WTC11 (cell line): ENCODE data around the gene CEP44. TPM values are rescaled to one million over a fixed set of nuclear protein-coding genes. Genes with fewer than 3 reads are reported as not detected.

Experiments used
- ATAC-seq: fragments of 200-7000 bp; cut with Tn5 transposase; 2 replicates; pipeline ENCODE4 v1.10.0; 2021; ENCODE audit warnings: mild to moderate bottlenecking, moderate library complexity
- CTCF ChIA-PET: fragments of 300-600 bp; sonication (Branson Sonifier 250); formaldehyde crosslinking; loops from one replicate; lab custom pipeline; 2021; ENCODE audit warnings: antibody characterized with exemption; lab: Charles Lee
- POLR2A ChIA-PET: fragments of 350-600 bp; sonication (Branson Sonifier 250); formaldehyde crosslinking; loops from one replicate; lab custom pipeline; 2021; ENCODE audit warnings: antibody characterized with exemption; lab: Charles Lee
- DNase-seq: peaks from one replicate; pipeline ENCODE4 v3.0.0; 2021; ENCODE audit warnings: low spot score
- H3K27ac Mint-ChIP-seq: 2 replicates; pipeline ENCODE4 v1.8.0; 2021; ENCODE audit warnings: mixed read lengths
- H3K27me3 Mint-ChIP-seq: 2 replicates; pipeline ENCODE4 v1.8.0; 2021; ENCODE audit warnings: low read depth, mild to moderate bottlenecking, moderate library complexity, mixed read lengths
- H3K36me3 Mint-ChIP-seq: 2 replicates; pipeline ENCODE4 v1.8.0; 2021; ENCODE audit warnings: mixed read lengths
- H3K4me1 Mint-ChIP-seq: 2 replicates; pipeline ENCODE4 v1.8.0; 2022; ENCODE audit warnings: mixed read lengths
- H3K4me3 Mint-ChIP-seq: 2 replicates; pipeline ENCODE4 v1.8.0; 2021; ENCODE audit warnings: mild to moderate bottlenecking, moderate library complexity, mixed read lengths
- H3K9me3 Mint-ChIP-seq: 2 replicates; pipeline ENCODE4 v1.8.0; 2021; ENCODE audit warnings: mixed read lengths
- ATF1 ChIP-seq: sonication (generic); formaldehyde crosslinking; IDR thresholded peaks from 2 replicates; pipeline ENCODE4 v1.8.1; 2023; ENCODE audit warnings: mild to moderate bottlenecking, moderate library complexity, missing genetic modification reagents
- CBFB ChIP-seq: sonication (generic); formaldehyde crosslinking; IDR thresholded peaks from 2 replicates; pipeline ENCODE4 v1.8.1; 2022; ENCODE audit warnings: mild to moderate bottlenecking, low read depth, missing genetic modification reagents
- CTCF ChIP-seq: fragments of 200-600 bp; IDR thresholded peaks from 2 replicates; pipeline ENCODE4 v1.8.0; 2022; ENCODE audit warnings: antibody characterized with exemption
- ERG ChIP-seq: fragments of 250-450 bp; sonication (Bioruptor Pico); IDR thresholded peaks from 2 replicates; pipeline ENCODE4 v1.8.0; 2021; ENCODE audit warnings: mild to moderate bottlenecking
- HMGA2 ChIP-seq: fragments of 250-450 bp; sonication (Bioruptor Pico); IDR thresholded peaks from 2 replicates; pipeline ENCODE4 v1.4.0; 2021; ENCODE audit warnings: mild to moderate bottlenecking, moderate library complexity
- JAZF1 ChIP-seq: fragments of 250-450 bp; sonication (Bioruptor Pico); IDR thresholded peaks from 2 replicates; pipeline ENCODE4 v1.9.0; 2021; ENCODE audit warnings: moderate library complexity, mild to moderate bottlenecking, inconsistent platforms
- MAX ChIP-seq: sonication (generic); formaldehyde crosslinking; IDR thresholded peaks from 2 replicates; pipeline ENCODE4 v1.8.0; 2022; ENCODE audit warnings: mild to moderate bottlenecking, missing genetic modification reagents
- MLX ChIP-seq: sonication (generic); formaldehyde crosslinking; IDR thresholded peaks from 2 replicates; pipeline ENCODE4 v1.8.1; 2023; ENCODE audit warnings: mild to moderate bottlenecking, missing genetic modification reagents, moderate library complexity
- NFYB ChIP-seq: sonication (generic); formaldehyde crosslinking; conservative IDR thresholded peaks from 2 replicates; pipeline ENCODE4 v1.8.0; 2022; ENCODE audit warnings: low read depth, missing genetic modification reagents
- NR1H2 ChIP-seq: sonication (generic); formaldehyde crosslinking; IDR thresholded peaks from 2 replicates; pipeline ENCODE4 v1.9.0; 2021; ENCODE audit warnings: mild to moderate bottlenecking, moderate library complexity, missing genetic modification reagents
- PRRX2 ChIP-seq: fragments of 250-450 bp; sonication (Bioruptor Pico); IDR thresholded peaks from 2 replicates; pipeline ENCODE4 v1.8.0; 2021; ENCODE audit warnings: mild to moderate bottlenecking
- RELA ChIP-seq: sonication (generic); formaldehyde crosslinking; IDR thresholded peaks from 2 replicates; pipeline ENCODE4 v1.8.1; 2022; ENCODE audit warnings: missing genetic modification reagents, mild to moderate bottlenecking, borderline replicate concordance
- SOX15 ChIP-seq: fragments of 250-450 bp; sonication (Bioruptor Pico); IDR thresholded peaks from 2 replicates; pipeline ENCODE4 v1.9.0; 2021; ENCODE audit warnings: mild to moderate bottlenecking
- TEAD4 ChIP-seq: sonication (generic); formaldehyde crosslinking; IDR thresholded peaks from 2 replicates; pipeline ENCODE4 v1.8.0; 2022; ENCODE audit warnings: mild to moderate bottlenecking, missing genetic modification reagents
- ZBTB21 ChIP-seq: sonication (generic); formaldehyde crosslinking; IDR thresholded peaks from 2 replicates; pipeline ENCODE4 v1.8.1; 2023; ENCODE audit warnings: mild to moderate bottlenecking, missing genetic modification reagents, borderline replicate concordance
- ZNF121 ChIP-seq: sonication (generic); formaldehyde crosslinking; IDR thresholded peaks from 2 replicates; pipeline ENCODE4 v1.8.0; 2023; ENCODE audit warnings: missing genetic modification reagents
- total RNA-seq: library from RNA; stranded (reverse); gene quantifications from 3 replicates; pipeline ENCODE4 v1.2.3, GENCODE V29; 2021
- TF ChIP-seq, protein P1 (sequence below): fragments of 250-450 bp; sonication (Bioruptor Pico); IDR thresholded peaks from 2 replicates; pipeline ENCODE4 v1.9.0; 2021; ENCODE audit warnings: mild to moderate bottlenecking, borderline replicate concordance
- TF ChIP-seq, protein P2 (sequence below): sonication (generic); formaldehyde crosslinking; IDR thresholded peaks from 2 replicates; pipeline ENCODE4 v1.8.1; 2022; ENCODE audit warnings: missing genetic modification reagents, borderline replicate concordance
- TF ChIP-seq, protein P3 (sequence below): sonication (generic); formaldehyde crosslinking; IDR thresholded peaks from 2 replicates; pipeline ENCODE4 v1.8.1; 2022; ENCODE audit warnings: mild to moderate bottlenecking, moderate library complexity, missing genetic modification reagents
- TF ChIP-seq, protein P4 (sequence below): sonication (generic); formaldehyde crosslinking; IDR thresholded peaks from 2 replicates; pipeline ENCODE4 v1.8.0; 2022; ENCODE audit warnings: mild to moderate bottlenecking, missing genetic modification reagents

CEP44 gene
- total RNA-seq, 1 experiment from 2014 or later, result 17.9 TPM

DNA sequence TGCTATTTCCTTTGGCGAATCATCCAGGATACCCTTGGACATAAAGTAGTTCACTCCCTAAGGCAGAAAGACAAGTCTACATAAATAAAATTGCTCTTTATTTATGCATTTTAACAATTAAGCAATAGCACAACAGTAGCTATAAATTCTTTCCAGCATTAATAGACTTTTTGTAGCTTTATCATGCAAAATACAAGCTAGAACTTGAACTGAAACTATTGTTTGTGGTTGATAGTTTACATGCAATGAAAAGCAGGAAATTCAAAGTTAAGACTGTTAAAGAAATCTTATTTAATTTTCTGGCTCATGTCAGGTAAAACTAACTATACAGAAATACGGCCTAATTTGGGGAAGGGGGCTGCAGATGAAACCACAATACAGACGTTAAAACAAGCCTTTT lies 42.5 kb upstream of the CEP44 start:
- TF ChIP-seq ZNF121 (CRISPR knock-in tag), result no peak
- no peak for TF ChIP-seq ERG (CRISPR knock-in tag)
- TF ChIP-seq JAZF1 (CRISPR knock-in tag), result no peak
- no peak for TF ChIP-seq CTCF
- TF ChIP-seq ATF1 (CRISPR knock-in tag), result no peak
- no peak for TF ChIP-seq SOX15 (CRISPR knock-in tag)
- no peak for TF ChIP-seq ZBTB21 (CRISPR knock-in tag)
- no peak for TF ChIP-seq NFYB (CRISPR knock-in tag)
- no peak for TF ChIP-seq MAX (CRISPR knock-in tag)
- TF ChIP-seq, protein P1, sequence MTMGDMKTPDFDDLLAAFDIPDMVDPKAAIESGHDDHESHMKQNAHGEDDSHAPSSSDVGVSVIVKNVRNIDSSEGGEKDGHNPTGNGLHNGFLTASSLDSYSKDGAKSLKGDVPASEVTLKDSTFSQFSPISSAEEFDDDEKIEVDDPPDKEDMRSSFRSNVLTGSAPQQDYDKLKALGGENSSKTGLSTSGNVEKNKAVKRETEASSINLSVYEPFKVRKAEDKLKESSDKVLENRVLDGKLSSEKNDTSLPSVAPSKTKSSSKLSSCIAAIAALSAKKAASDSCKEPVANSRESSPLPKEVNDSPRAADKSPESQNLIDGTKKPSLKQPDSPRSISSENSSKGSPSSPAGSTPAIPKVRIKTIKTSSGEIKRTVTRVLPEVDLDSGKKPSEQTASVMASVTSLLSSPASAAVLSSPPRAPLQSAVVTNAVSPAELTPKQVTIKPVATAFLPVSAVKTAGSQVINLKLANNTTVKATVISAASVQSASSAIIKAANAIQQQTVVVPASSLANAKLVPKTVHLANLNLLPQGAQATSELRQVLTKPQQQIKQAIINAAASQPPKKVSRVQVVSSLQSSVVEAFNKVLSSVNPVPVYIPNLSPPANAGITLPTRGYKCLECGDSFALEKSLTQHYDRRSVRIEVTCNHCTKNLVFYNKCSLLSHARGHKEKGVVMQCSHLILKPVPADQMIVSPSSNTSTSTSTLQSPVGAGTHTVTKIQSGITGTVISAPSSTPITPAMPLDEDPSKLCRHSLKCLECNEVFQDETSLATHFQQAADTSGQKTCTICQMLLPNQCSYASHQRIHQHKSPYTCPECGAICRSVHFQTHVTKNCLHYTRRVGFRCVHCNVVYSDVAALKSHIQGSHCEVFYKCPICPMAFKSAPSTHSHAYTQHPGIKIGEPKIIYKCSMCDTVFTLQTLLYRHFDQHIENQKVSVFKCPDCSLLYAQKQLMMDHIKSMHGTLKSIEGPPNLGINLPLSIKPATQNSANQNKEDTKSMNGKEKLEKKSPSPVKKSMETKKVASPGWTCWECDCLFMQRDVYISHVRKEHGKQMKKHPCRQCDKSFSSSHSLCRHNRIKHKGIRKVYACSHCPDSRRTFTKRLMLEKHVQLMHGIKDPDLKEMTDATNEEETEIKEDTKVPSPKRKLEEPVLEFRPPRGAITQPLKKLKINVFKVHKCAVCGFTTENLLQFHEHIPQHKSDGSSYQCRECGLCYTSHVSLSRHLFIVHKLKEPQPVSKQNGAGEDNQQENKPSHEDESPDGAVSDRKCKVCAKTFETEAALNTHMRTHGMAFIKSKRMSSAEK (CRISPR knock-in tag), result no peak
- TF ChIP-seq, protein P2, sequence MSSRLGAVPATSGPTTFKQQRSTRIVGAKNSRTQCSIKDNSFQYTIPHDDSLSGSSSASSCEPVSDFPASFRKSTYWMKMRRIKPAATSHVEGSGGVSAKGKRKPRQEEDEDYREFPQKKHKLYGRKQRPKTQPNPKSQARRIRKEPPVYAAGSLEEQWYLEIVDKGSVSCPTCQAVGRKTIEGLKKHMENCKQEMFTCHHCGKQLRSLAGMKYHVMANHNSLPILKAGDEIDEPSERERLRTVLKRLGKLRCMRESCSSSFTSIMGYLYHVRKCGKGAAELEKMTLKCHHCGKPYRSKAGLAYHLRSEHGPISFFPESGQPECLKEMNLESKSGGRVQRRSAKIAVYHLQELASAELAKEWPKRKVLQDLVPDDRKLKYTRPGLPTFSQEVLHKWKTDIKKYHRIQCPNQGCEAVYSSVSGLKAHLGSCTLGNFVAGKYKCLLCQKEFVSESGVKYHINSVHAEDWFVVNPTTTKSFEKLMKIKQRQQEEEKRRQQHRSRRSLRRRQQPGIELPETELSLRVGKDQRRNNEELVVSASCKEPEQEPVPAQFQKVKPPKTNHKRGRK, result no peak
- TF ChIP-seq, protein P3, sequence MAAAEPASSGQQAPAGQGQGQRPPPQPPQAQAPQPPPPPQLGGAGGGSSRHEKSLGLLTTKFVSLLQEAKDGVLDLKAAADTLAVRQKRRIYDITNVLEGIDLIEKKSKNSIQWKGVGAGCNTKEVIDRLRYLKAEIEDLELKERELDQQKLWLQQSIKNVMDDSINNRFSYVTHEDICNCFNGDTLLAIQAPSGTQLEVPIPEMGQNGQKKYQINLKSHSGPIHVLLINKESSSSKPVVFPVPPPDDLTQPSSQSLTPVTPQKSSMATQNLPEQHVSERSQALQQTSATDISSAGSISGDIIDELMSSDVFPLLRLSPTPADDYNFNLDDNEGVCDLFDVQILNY, result no peak
- TF ChIP-seq PRRX2 (CRISPR knock-in tag), result no peak
- Mint-ChIP-seq H3K27ac (no peak overlapping the region), H3K36me3 (no peaks in the 10 kb centered on the region), H3K4me1 (no peaks in the 10 kb centered on the region), H3K9me3 (no peaks in the 10 kb centered on the region), H3K27me3 (no peaks in the 10 kb centered on the region), H3K4me3 (no peak overlapping the region)
- ATAC-seq (no peak), DNase-seq (no peak)
- ChIA-PET POLR2A (no interaction called here), CTCF (no interaction called here)

DNA sequence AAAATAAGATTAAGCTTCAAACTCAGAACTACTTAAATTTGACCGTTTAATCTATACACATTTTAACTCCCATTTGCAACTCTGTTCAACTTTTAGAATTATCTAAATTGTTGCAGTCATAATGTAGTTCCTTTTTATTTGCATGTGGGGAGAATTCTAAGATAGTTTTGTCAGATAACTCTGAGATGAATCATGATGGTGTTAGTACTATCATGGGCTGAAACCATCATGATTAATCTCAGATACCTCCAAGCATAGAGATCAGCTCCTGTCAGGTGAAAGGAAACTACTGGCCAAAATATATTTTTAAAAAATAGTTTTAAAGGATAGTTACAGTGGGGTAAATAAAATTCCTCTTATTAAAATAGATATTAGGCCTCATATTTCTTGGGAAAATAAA lies 39.3 kb upstream of the CEP44 start:
- TF ChIP-seq RELA (CRISPR knock-in tag) (no peak), HMGA2 (CRISPR knock-in tag) (no peak), MLX (no peak), TEAD4 (no peak), CBFB (CRISPR knock-in tag) (no peak), CTCF (no peak), ERG (CRISPR knock-in tag) (no peak), NR1H2 (no peak)
- TF ChIP-seq, protein P4, sequence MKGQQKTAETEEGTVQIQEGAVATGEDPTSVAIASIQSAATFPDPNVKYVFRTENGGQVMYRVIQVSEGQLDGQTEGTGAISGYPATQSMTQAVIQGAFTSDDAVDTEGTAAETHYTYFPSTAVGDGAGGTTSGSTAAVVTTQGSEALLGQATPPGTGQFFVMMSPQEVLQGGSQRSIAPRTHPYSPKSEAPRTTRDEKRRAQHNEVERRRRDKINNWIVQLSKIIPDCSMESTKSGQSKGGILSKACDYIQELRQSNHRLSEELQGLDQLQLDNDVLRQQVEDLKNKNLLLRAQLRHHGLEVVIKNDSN (CRISPR knock-in tag), result no peak
- TF ChIP-seq, all 79 proteins: peak for 0
- Mint-ChIP-seq H3K27ac (no peak overlapping the region), H3K4me1 (no peaks in the 10 kb centered on the region), H3K36me3 (no peaks in the 10 kb centered on the region), H3K27me3 (no peaks in the 10 kb centered on the region), H3K4me3 (no peak overlapping the region), H3K9me3 (no peaks in the 10 kb centered on the region)
- POLR2A ChIA-PET, result no interaction called here
- CTCF ChIA-PET, result interaction anchor here (0.6 kb wide), 1 partner anchor 857 kb away, joined by 4 read pairs; no protein-coding TSS in a partner anchor
- DNase-seq, result no peak
- ATAC-seq, result no peak
